Activated T-cell treated with anti-CD3 and anti-CD28 coated beads, Interleukin-2, amount 50 U/mL, for 72 hours (primary cell): ENCODE results near the gene B3GALT6. TPM values are rescaled to one million over a fixed set of nuclear protein-coding genes. Genes with fewer than 3 reads are reported as not detected.

ENCODE experiments used
- ATAC-seq, 2 donors: fragments of 150-1000 bp; cut with Tn5 transposase; replicated peaks in 1 of 2; 2 replicates each; pipeline ENCODE4 v1.10.0; 2021; ENCODE audit warnings: moderate library complexity in 2 of 2, mild to moderate bottlenecking in 1 of 2
- DNase-seq, 2 donors: peaks; one replicate each; pipeline ENCODE4 v3.0.0; 2021 to 2022; ENCODE audit warnings: mixed read lengths in 1 of 2
- H3K27ac Mint-ChIP-seq: one replicate; pipeline ENCODE4 v1.8.0; 2022; ENCODE audit warnings: mild to moderate bottlenecking, moderate library complexity, mixed read lengths
- H3K27me3 Mint-ChIP-seq: one replicate; pipeline ENCODE4 v1.8.0; 2022; ENCODE audit warnings: low read depth, mixed read lengths
- H3K36me3 Mint-ChIP-seq, 2 donors: one replicate each; pipeline ENCODE4 v1.8.0; 2022; ENCODE audit warnings: mixed read lengths in 2 of 2, mild to moderate bottlenecking in 1 of 2; ENCODE audit not compliant: insufficient read depth in 2 of 2
- H3K4me1 Mint-ChIP-seq: one replicate; pipeline ENCODE4 v1.8.0; 2022; ENCODE audit warnings: low read depth, mixed read lengths
- H3K4me3 Mint-ChIP-seq, 2 donors: one replicate each; pipeline ENCODE4 v1.8.0; 2022; ENCODE audit warnings: mild to moderate bottlenecking in 2 of 2, mixed read lengths in 2 of 2, moderate library complexity in 2 of 2
- H3K9me3 Mint-ChIP-seq, 2 donors: one replicate each; pipeline ENCODE4 v1.8.0; 2022; ENCODE audit warnings: mixed read lengths in 2 of 2
- total RNA-seq, 2 donors: library from RNA; stranded (reverse); gene quantifications; one replicate each; pipeline ENCODE4 v1.2.3, GENCODE V29; 2022

Gene B3GALT6
- total RNA-seq, 2 donors from 2014 or later = 13.1 to 13.6 TPM

DNA sequence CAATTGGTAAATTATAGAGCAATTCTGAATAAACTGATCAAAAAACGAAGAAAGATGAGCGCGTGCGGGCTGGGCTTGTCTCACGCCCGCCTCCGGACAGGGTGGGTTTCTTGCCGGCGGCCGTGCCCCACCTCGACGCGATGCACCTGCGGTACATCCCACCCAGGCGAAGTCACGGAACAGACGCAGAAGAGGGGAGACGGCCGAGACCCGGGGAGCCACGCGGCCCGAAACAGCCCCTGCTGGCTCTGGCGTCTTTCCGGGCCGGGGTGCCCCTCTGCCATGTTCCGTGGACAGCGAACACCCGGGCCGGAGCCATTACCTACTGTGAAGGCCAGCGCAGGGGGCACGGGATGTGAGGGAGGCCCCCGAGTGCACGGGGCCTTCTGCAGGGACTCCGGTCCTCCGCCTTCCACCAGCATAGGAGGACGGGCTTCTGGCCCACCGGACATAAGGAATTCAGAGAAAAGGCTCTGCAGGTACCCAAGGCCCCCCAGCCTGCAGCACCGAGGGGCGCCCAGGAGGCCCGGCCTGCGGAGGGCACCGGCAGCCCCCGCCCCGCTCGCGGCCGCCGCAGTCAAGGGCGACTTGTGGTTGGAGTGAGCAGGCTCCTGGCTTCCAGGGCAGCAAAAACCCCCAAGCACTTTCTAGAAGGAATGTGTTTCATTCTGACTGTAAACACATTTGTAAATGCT, 22.1 kb downstream of the B3GALT6 start:
- H3K4me3 Mint-ChIP-seq = no peak overlapping the region
- H3K27me3 Mint-ChIP-seq = no peaks in the 10 kb centered on the region
- ATAC-seq (no peak), DNase-seq (no peak)
- H3K27ac Mint-ChIP-seq = no peak overlapping the region
- no peaks in the 10 kb centered on the region for H3K9me3 Mint-ChIP-seq
- H3K4me1 Mint-ChIP-seq = peaks cover 19% of the 10 kb centered on the region
- peaks cover 0 to 21% of the 10 kb centered on the region in 2 donors for H3K36me3 Mint-ChIP-seq

- Mint-ChIP-seq H3K36me3 (peaks cover 0 to 23% of the 10 kb centered on the region in 2 donors), H3K9me3 (no peaks in the 10 kb centered on the region), H3K27me3 (no peaks in the 10 kb centered on the region), H3K27ac (no peak overlapping the region), H3K4me3 (no peak overlapping the region), H3K4me1 (peaks cover 17% of the 10 kb centered on the region)
- ATAC-seq (no peak), DNase-seq (no peak)
Observed at GRCh38 chr1:1254667-1254998, 22.6 kb downstream of the B3GALT6 start.

- Mint-ChIP-seq H3K36me3 (peaks cover 0 to 27% of the 10 kb centered on the region in 2 donors), H3K27ac (no peak overlapping the region), H3K4me1 (peaks cover 12% of the 10 kb centered on the region), H3K27me3 (no peaks in the 10 kb centered on the region), H3K9me3 (no peaks in the 10 kb centered on the region), H3K4me3 (no peak overlapping the region)
- ATAC-seq (no peak), DNase-seq (no peak)
Observed at GRCh38 chr1:1255078-1255477, 23.0 kb downstream of the B3GALT6 start.

GRCh38 chr1:1255611-1256010, 23.6 kb downstream of the B3GALT6 start:
- ATAC-seq = no peak
- Mint-ChIP-seq H3K27ac (no peak overlapping the region), H3K4me1 (peaks cover 7% of the 10 kb centered on the region)

GRCh38 chr1:1256956-1257871, 25.2 kb downstream of the B3GALT6 start:
- H3K9me3 Mint-ChIP-seq = no peaks in the 10 kb centered on the region

More at GRCh38 chr1:1255611-1256010, 23.6 kb downstream of the B3GALT6 start:
- no peak for DNase-seq
- H3K4me3 Mint-ChIP-seq = no peak overlapping the region
- no peaks in the 10 kb centered on the region for H3K27me3 Mint-ChIP-seq
- H3K9me3 Mint-ChIP-seq = no peaks in the 10 kb centered on the region
- H3K36me3 Mint-ChIP-seq = peaks cover 0 to 27% of the 10 kb centered on the region in 2 donors

GRCh38 chr1:1259119-1259488, 27.1 kb downstream of the B3GALT6 start:
- no peak for ATAC-seq
- H3K27ac Mint-ChIP-seq = no peak overlapping the region
- H3K4me3 Mint-ChIP-seq = no peak overlapping the region
- no peaks in the 10 kb centered on the region for H3K9me3 Mint-ChIP-seq
- DNase-seq = no peak
- H3K27me3 Mint-ChIP-seq = no peaks in the 10 kb centered on the region
- H3K4me1 Mint-ChIP-seq = no peaks in the 10 kb centered on the region
- peaks cover 0 to 19% of the 10 kb centered on the region in 2 donors for H3K36me3 Mint-ChIP-seq

More at GRCh38 chr1:1256956-1257871, 25.2 kb downstream of the B3GALT6 start:
- ATAC-seq (no peak), DNase-seq (no peak)
- Mint-ChIP-seq H3K4me1 (no peaks in the 10 kb centered on the region), H3K27me3 (no peaks in the 10 kb centered on the region), H3K36me3 (peaks cover 0 to 26% of the 10 kb centered on the region in 2 donors), H3K27ac (no peak overlapping the region), H3K4me3 (no peak overlapping the region)

DNA sequence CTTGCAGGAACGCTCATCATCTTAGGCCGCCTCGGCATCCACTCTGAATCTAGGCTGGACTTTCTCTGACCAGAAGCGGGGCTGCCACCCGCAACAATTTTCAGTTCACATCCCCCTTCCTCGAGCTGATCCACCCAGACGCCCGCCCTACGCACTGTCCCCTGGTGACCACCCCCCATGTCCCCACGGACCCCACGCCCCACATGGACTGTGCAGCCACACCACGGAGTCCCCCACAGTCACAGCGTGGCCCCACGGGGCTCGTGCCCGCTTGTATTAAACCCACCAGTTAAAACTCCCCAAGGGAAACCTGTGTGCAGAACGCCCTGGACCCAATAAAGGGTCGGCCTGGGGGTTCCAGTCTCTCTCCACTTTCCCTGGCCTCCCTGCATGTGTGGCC, 27.5 kb downstream of the B3GALT6 start:
- ATAC-seq (no peak), DNase-seq (no peak)
- H3K9me3 Mint-ChIP-seq = no peaks in the 10 kb centered on the region
- no peak overlapping the region for H3K27ac Mint-ChIP-seq
- no peaks in the 10 kb centered on the region for H3K27me3 Mint-ChIP-seq
- H3K36me3 Mint-ChIP-seq = peaks cover 0 to 19% of the 10 kb centered on the region in 2 donors
- H3K4me3 Mint-ChIP-seq = no peak overlapping the region
- H3K4me1 Mint-ChIP-seq = no peaks in the 10 kb centered on the region

DNA sequence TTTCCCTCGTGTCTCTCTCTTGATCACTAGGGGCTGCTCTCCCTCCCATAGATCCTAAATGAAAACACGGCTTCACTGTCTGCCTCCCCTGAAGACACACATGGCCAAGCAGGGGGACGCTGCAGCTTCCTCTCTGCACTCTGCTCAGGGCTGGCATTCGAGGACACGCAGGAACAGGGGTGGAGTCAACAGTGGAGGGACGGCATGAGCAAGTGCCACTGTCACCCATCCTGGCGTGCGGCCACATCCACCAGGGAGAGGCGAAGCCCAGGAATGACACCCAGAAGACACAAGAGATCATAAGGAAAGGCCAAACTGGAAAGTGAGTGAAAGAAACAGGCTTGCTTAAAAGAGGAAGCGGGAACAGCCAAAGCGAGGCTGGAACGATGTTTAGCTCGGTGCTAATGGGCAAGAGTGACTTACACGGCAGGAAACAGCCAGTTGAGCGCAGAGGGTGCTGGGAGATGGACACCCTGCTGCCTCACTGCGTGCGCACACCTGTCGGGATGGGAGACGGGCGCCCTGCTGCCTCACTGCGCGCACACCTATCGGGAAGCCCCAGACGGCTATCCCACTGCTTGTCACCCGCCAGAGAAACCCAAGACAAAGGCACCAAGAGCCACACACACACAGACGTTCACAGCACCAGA, 28.0 kb downstream of the B3GALT6 start:
- Mint-ChIP-seq H3K4me3 (no peak overlapping the region), H3K27me3 (no peaks in the 10 kb centered on the region), H3K4me1 (no peaks in the 10 kb centered on the region), H3K27ac (no peak overlapping the region), H3K36me3 (peaks cover 0 to 19% of the 10 kb centered on the region in 2 donors), H3K9me3 (no peaks in the 10 kb centered on the region)
- ATAC-seq = no peak
- no peak for DNase-seq

GRCh38 chr1:1260843-1261560, 29.0 kb downstream of the B3GALT6 start:
- ATAC-seq = no peak
- H3K9me3 Mint-ChIP-seq = no peaks in the 10 kb centered on the region

GRCh38 chr1:1262071-1262470, 30.0 kb downstream of the B3GALT6 start:
- no peaks in the 10 kb centered on the region for H3K27me3 Mint-ChIP-seq
- peaks cover 7% of the 10 kb centered on the region for H3K4me1 Mint-ChIP-seq
- no peaks in the 10 kb centered on the region for H3K9me3 Mint-ChIP-seq
- H3K4me3 Mint-ChIP-seq = no peak overlapping the region
- ATAC-seq (no peak), DNase-seq (no peak)
- H3K36me3 Mint-ChIP-seq = peaks cover 0 to 19% of the 10 kb centered on the region in 2 donors
- no peak overlapping the region for H3K27ac Mint-ChIP-seq

More at GRCh38 chr1:1260843-1261560, 29.0 kb downstream of the B3GALT6 start:
- H3K4me1 Mint-ChIP-seq = peaks cover 3% of the 10 kb centered on the region
- H3K36me3 Mint-ChIP-seq = peaks cover 0 to 21% of the 10 kb centered on the region in 2 donors
- no peaks in the 10 kb centered on the region for H3K27me3 Mint-ChIP-seq
- no peak overlapping the region for H3K4me3 Mint-ChIP-seq
- DNase-seq = no peak
- H3K27ac Mint-ChIP-seq = peak overlapping the region; percentile 34

DNA sequence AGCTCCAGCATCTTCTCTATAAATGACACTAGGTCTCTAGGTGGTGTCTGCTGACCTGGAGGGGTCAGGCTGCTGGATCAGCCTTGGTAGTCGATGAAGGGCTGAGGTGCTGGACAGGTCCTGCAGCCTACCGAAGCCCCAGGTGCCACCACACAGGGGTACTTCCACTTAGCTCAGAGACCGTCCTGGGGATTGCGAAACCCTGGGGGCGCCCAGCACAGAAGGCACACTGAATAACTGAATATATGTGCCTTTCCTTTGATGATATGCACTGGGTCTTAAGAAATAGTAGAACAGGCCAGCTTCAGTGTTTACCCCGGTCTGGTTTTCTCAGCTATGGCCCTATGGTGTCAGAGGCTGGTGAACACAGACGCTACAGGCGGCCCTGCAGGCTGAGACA, 30.7 kb downstream of the B3GALT6 start:
- Mint-ChIP-seq H3K4me3 (no peak overlapping the region), H3K9me3 (no peaks in the 10 kb centered on the region), H3K36me3 (peaks cover 0 to 19% of the 10 kb centered on the region in 2 donors), H3K4me1 (peaks cover 11% of the 10 kb centered on the region), H3K27ac (no peak overlapping the region), H3K27me3 (no peaks in the 10 kb centered on the region)
- ATAC-seq (no peak), DNase-seq (no peak)

- DNase-seq (no peak), ATAC-seq (no peak)
- Mint-ChIP-seq H3K36me3 (peaks cover 0 to 18% of the 10 kb centered on the region in 2 donors), H3K4me3 (no peak overlapping the region), H3K27ac (no peak overlapping the region), H3K4me1 (peaks cover 11% of the 10 kb centered on the region), H3K27me3 (no peaks in the 10 kb centered on the region), H3K9me3 (no peaks in the 10 kb centered on the region)
Observed at GRCh38 chr1:1264026-1264425, 32.0 kb downstream of the B3GALT6 start.
